Measurements from ENCODE around the gene POTEJ.
"Not testable (repeated sequence)": the region's sequence is repeated elsewhere in the genome, so short reads cannot be mapped to it uniquely, and the experiment has no call there.

The POTEJ gene

DNA sequence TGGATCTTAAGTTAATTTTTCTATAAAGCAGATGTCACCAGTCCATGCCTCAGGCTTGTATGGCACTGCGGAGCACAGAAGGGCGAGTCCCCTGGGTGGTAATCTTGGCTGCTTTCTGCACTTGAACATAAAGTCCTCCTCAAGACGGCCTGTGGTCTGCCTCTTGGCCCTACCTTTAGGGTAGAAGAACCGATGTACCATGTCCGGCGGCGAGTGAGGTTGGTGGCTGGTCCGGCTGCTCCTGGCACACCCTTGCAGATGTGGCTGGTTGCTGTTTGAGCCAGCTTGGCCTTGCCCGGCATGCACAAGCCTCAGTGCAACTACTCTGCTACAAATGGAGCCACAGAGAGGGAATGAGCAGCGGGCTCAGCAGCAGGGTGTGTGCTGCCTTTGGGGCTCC lies 56.3 kb downstream of the POTEJ start:
- H3K9me3 ChIP-seq (ENCODE audit: control insufficient read depth in 2 of 2, low read length in 2 of 2); H3K27ac ChIP-seq (ENCODE audit: low read depth in 2 of 2, low read length in 2 of 2); H3K4me3 ChIP-seq (ENCODE audit: low read length in 2 of 2); H3K36me3 ChIP-seq (ENCODE audit: control insufficient read depth in 2 of 2, insufficient read depth in 2 of 2, low read length in 2 of 2); H3K27me3 ChIP-seq (ENCODE audit: control insufficient read depth in 2 of 2, insufficient read depth in 2 of 2, low read length in 2 of 2); H3K4me1 ChIP-seq (ENCODE audit: control insufficient read depth in 2 of 2, insufficient read depth in 2 of 2, low read length in 2 of 2); H3K9ac ChIP-seq (ENCODE audit: low read depth in 1 of 2, low read length in 2 of 2): not testable (repeated sequence)

DNA sequence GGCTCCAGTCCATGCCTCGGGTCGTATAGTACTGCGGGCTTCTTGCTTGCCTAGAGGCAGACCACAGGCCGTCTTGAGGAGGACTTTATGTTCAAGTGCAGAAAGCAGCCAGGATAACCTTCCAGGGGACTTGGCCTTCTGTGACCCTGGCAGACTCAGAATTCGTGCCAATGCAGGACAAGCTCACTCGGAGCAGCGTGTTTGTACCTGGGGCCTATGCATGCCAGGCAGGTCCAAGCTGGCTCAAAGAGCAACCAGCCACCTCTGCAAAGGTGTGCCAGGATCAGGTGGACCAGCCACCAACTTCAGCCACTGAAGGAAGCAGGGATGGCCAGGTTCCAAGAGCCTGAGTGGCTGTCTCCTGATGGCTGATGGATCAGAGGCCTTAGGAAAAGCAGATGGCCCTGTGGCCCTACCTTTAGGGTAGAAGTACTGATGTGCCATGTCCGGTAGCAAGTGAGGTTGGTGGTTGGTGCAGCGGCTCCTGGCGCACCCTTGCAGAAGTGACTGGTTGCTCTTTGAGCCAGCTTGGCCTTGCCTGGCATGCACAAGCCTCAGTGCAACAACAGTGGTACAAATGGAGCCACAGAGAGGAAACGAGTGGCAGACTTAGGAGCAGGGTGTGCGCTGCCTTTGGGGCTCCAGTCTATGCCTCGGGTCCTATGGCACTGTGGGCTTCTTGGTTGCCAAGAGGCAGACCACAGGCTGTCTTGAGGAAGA lies 58.9 kb downstream of the POTEJ start:
- H3K4me1 ChIP-seq (ENCODE audit: control insufficient read depth in 2 of 2, insufficient read depth in 2 of 2, low read length in 2 of 2); H3K36me3 ChIP-seq (ENCODE audit: control insufficient read depth in 2 of 2, insufficient read depth in 2 of 2, low read length in 2 of 2); H3K27me3 ChIP-seq (ENCODE audit: control insufficient read depth in 2 of 2, insufficient read depth in 2 of 2, low read length in 2 of 2); H3K9me3 ChIP-seq (ENCODE audit: control insufficient read depth in 2 of 2, low read length in 2 of 2); H3K9ac ChIP-seq (ENCODE audit: low read depth in 1 of 2, low read length in 2 of 2); H3K27ac ChIP-seq (ENCODE audit: low read depth in 2 of 2, low read length in 2 of 2); H3K4me3 ChIP-seq (ENCODE audit: low read length in 2 of 2): not testable (repeated sequence)

DNA sequence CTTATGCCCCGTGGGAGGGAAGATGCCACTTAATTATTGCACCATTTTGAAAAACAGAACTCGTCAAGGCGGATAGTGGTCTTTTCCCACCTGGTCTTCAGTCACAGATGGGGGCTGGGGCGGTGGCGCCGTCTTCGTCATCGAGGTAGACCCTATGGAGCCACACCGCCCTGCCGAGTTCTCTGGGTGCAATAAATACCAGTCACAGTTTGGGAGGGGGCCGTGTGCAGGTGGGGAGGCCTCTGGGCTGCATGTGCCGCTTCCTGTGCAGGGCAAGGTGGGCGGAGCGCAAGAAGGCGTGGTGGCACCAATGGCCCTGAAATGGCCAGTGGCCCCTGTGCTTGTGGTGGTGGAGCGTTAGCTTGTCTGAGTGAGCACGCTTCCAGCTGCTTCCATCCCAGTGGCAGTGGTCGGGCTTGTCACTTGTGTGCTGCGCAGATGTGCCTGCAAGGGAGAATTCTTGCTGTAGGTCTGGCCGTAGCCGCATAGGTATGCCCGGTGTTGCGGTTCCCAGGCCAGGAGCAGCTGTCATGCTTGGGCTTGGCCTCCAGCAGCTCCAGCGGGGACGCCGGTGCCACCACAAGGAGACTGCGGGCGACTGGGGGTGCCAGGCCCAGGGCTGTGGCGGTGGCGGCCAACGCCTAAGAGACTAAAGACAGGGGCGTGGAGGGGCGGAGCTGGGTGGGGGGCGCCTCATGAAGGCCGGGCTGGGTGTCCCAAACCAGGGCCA lies 81.0 kb downstream of the POTEJ start:
- H3K36me3 ChIP-seq (ENCODE audit: control insufficient read depth in 2 of 2, insufficient read depth in 2 of 2, low read length in 2 of 2); H3K27ac ChIP-seq (ENCODE audit: low read depth in 2 of 2, low read length in 2 of 2); H3K9me3 ChIP-seq (ENCODE audit: control insufficient read depth in 2 of 2, low read length in 2 of 2); H3K27me3 ChIP-seq (ENCODE audit: control insufficient read depth in 2 of 2, insufficient read depth in 2 of 2, low read length in 2 of 2); H3K4me1 ChIP-seq (ENCODE audit: control insufficient read depth in 2 of 2, insufficient read depth in 2 of 2, low read length in 2 of 2); H3K4me3 ChIP-seq (ENCODE audit: low read length in 2 of 2); H3K9ac ChIP-seq (ENCODE audit: low read depth in 1 of 2, low read length in 2 of 2): not testable (repeated sequence)

DNA sequence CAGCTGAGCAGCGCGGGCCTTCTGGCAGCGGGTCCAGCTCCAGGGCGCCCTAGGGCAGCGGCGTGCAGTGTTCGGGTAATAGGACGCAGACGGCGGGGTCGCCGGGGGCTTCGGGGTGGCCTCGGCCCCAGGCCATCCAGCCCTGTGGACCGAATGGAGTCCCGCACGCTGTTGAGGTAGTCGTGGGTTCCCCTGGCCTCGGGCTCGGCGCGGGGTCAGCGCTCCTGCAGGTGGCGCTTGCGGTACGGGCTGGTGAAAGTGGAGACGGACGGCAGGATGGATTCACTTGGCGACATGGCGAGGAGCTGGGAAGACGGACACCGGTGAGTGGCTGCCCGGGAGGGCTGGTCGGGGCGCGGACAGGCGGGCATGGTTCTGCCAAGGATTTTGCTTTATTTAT lies 82.2 kb downstream of the POTEJ start:
- H3K27ac ChIP-seq (ENCODE audit: low read depth in 2 of 2, low read length in 2 of 2); H3K9ac ChIP-seq (ENCODE audit: low read depth in 1 of 2, low read length in 2 of 2); H3K4me1 ChIP-seq (ENCODE audit: control insufficient read depth in 2 of 2, insufficient read depth in 2 of 2, low read length in 2 of 2); H3K27me3 ChIP-seq (ENCODE audit: control insufficient read depth in 2 of 2, insufficient read depth in 2 of 2, low read length in 2 of 2); H3K36me3 ChIP-seq (ENCODE audit: control insufficient read depth in 2 of 2, insufficient read depth in 2 of 2, low read length in 2 of 2); H3K9me3 ChIP-seq (ENCODE audit: control insufficient read depth in 2 of 2, low read length in 2 of 2); H3K4me3 ChIP-seq (ENCODE audit: low read length in 2 of 2): not testable (repeated sequence)

DNA sequence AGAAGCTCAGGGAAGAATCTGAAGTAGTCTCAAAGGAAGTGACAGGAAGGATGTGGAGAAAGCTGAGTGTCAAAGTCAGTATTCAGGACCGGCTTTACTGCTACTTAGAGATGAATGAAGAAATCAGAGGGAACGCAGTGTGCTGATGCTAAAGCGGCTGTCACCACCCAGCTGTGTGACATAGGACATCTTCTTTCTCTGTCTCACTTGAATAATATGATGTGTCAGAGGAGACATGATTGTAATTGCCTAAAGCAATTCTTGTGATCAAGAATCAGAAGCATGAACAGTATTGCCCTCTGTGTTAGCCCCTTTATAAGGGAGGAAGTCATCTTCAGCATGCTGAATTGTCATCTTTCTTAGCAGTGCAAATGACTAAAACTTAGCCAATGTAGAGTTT lies 92.0 kb downstream of the POTEJ start:
- H3K27me3 ChIP-seq (ENCODE audit: control insufficient read depth in 2 of 2, insufficient read depth in 2 of 2, low read length in 2 of 2); H3K9ac ChIP-seq (ENCODE audit: low read depth in 1 of 2, low read length in 2 of 2); H3K4me1 ChIP-seq (ENCODE audit: control insufficient read depth in 2 of 2, insufficient read depth in 2 of 2, low read length in 2 of 2); H3K27ac ChIP-seq (ENCODE audit: low read depth in 2 of 2, low read length in 2 of 2); H3K9me3 ChIP-seq (ENCODE audit: control insufficient read depth in 2 of 2, low read length in 2 of 2); H3K4me3 ChIP-seq (ENCODE audit: low read length in 2 of 2); H3K36me3 ChIP-seq (ENCODE audit: control insufficient read depth in 2 of 2, insufficient read depth in 2 of 2, low read length in 2 of 2): not testable (repeated sequence)

All from mucosa of rectum (tissue), 2 donors.